Fibroblast of lung (primary cell): ENCODE measurements around the gene NNT. TPM values are rescaled to one million over a fixed set of nuclear protein-coding genes. Genes with fewer than 3 reads are reported as not detected.
"Not testable (repeated sequence)": the region's sequence is repeated elsewhere in the genome, so short reads cannot be mapped to it uniquely, and the experiment has no call there.

Experiments used
- DNase-seq, 2 donors: peaks; one replicate each; pipeline versions ENCODE4 v3.0.0 to v3.0.0-alpha.2; 2010; ENCODE audit warnings: low read depth in 2 of 2
- H2AFZ ChIP-seq: 2 replicates; pipeline ENCODE4 v1.5.1; 2012; ENCODE audit warnings: low read length, control low read depth, inconsistent platforms
- H3K27ac ChIP-seq: 2 replicates; pipeline ENCODE4 v1.5.1; 2011; ENCODE audit warnings: low read length, control low read depth; ENCODE audit not compliant: insufficient read depth
- H3K27me3 ChIP-seq: 2 replicates; pipeline ENCODE4 v1.5.1; 2011; ENCODE audit warnings: mild to moderate bottlenecking, low read length; ENCODE audit not compliant: control insufficient read depth, insufficient read depth
- H3K36me3 ChIP-seq: 2 replicates; pipeline ENCODE4 v1.5.1; 2011; ENCODE audit warnings: low read length; ENCODE audit not compliant: control insufficient read depth, insufficient read depth
- H3K4me1 ChIP-seq: 2 replicates; pipeline ENCODE4 v1.5.1; 2011; ENCODE audit warnings: low read length; ENCODE audit not compliant: control insufficient read depth, insufficient read depth; ENCODE audit errors: extremely low read depth
- H3K4me2 ChIP-seq: 2 replicates; pipeline ENCODE4 v1.5.1; 2011; ENCODE audit warnings: low read length, control low read depth; ENCODE audit not compliant: insufficient read depth; ENCODE audit errors: extremely low read depth
- H3K4me3 ChIP-seq, 4 experiments: fragments of 200-600 bp in 1 of 4; sonication (generic) in 1 of 4; replicated peaks in 1 of 4; 2 replicates each; pipeline ENCODE4 v1.5.1; 2011 to 2016; ENCODE audit warnings: low read length in 4 of 4, low read depth in 3 of 4, mild to moderate bottlenecking in 3 of 4, control low read depth in 2 of 4, inconsistent platforms in 1 of 4, mixed read lengths in 1 of 4; ENCODE audit not compliant: insufficient read depth in 1 of 4; ENCODE audit errors: control extremely low read depth in 1 of 4
- H3K79me2 ChIP-seq: 2 replicates; pipeline ENCODE4 v1.5.1; 2012; ENCODE audit warnings: mild to moderate bottlenecking, low read length, inconsistent platforms; ENCODE audit not compliant: control insufficient read depth, insufficient read depth
- H3K9ac ChIP-seq: 2 replicates; pipeline ENCODE4 v1.5.1; 2011; ENCODE audit warnings: mild to moderate bottlenecking, low read length, control low read depth; ENCODE audit not compliant: insufficient read depth
- H3K9me3 ChIP-seq: 2 replicates; pipeline ENCODE4 v1.5.1; 2012; ENCODE audit warnings: low read depth, low read length; ENCODE audit not compliant: control insufficient read depth, insufficient read depth
- H4K20me1 ChIP-seq: 2 replicates; pipeline ENCODE4 v1.5.1; 2011; ENCODE audit warnings: low read length; ENCODE audit not compliant: control insufficient read depth, insufficient read depth; ENCODE audit errors: extremely low read depth
- CTCF ChIP-seq, 2 donors: IDR thresholded peaks in 1 of 2; conservative IDR thresholded peaks in 1 of 2; 1 replicate in 1 of 2; 2 replicates in 1 of 2; pipeline ENCODE4 v1.5.1; 2011 to 2012; ENCODE audit warnings: low read length in 2 of 2, control low read depth in 1 of 2, inconsistent platforms in 1 of 2, low read depth in 1 of 2, mild to moderate bottlenecking in 1 of 2
- EZH2 ChIP-seq: IDR thresholded peaks from 2 replicates; pipeline ENCODE4 v1.5.1; 2012; ENCODE audit warnings: low read length, control low read depth, mild to moderate bottlenecking; ENCODE audit errors: missing control alignments
- polyA plus RNA-seq, 2 donors: library from polyadenylated mRNA; depleted of rRNA in 1 of 2; stranded (reverse) in 1 of 2; unstranded in 1 of 2; fragments of >200 nt; gene quantifications; 2 replicates each; pipeline ENCODE4 v1.2.1, GENCODE V29; 2011 to 2012; ENCODE audit warnings: missing spikeins in 1 of 2
- total RNA-seq: library from RNA; depleted of rRNA; stranded (reverse); fragments of >200 nt; gene quantifications from 2 replicates; pipeline ENCODE4 v1.2.1, GENCODE V29; 2014

The NNT gene
- total and polyA plus RNA-seq, 2 donors (not counting 1 experiment from before 2014, with no cell fraction given), result 65.7 to 115 TPM

GRCh38 chr5:43711496-43711895, 108.5 kb downstream of the NNT start:
- Histone ChIP-seq H3K27me3 (no peaks in the 10 kb centered on the region), H4K20me1 (no peaks in the 10 kb centered on the region), H3K36me3 (no peaks in the 10 kb centered on the region), H3K4me3 (no peak overlapping the region), H3K9ac (no peak overlapping the region), H3K4me1 (peaks cover 5% of the 10 kb centered on the region), H3K9me3 (no peaks in the 10 kb centered on the region), H2AFZ (no peak overlapping the region), H3K79me2 (no peaks in the 10 kb centered on the region), H3K27ac (no peak overlapping the region), H3K4me2 (no peak overlapping the region)
- no peak for TF ChIP-seq EZH2
- no peak for TF ChIP-seq CTCF (conservative IDR thresholded peaks at IDR 0.05 in 1 of 2, IDR thresholded peaks at IDR 0.05 in 1 of 2; ENCODE audit: low read depth in 1 of 2, low read length in 2 of 2)
- peak; percentile 11 to 77 for DNase-seq

GRCh38 chr5:43712081-43712480, 109.1 kb downstream of the NNT start:
- no peaks in the 10 kb centered on the region for H3K9me3 ChIP-seq
- H3K27me3 ChIP-seq, result no peaks in the 10 kb centered on the region
- no peak overlapping the region for H3K4me2 ChIP-seq
- H3K4me1 ChIP-seq, result peaks cover 5% of the 10 kb centered on the region
- H3K36me3 ChIP-seq, result no peaks in the 10 kb centered on the region
- peak in 1 of 2 donors; percentile 47 for DNase-seq
- H4K20me1 ChIP-seq, result no peaks in the 10 kb centered on the region
- H3K9ac ChIP-seq, result no peak overlapping the region
- H3K27ac ChIP-seq, result no peak overlapping the region
- no peak overlapping the region for H2AFZ ChIP-seq
- TF ChIP-seq CTCF (conservative IDR thresholded peaks at IDR 0.05 in 1 of 2, IDR thresholded peaks at IDR 0.05 in 1 of 2; ENCODE audit: low read depth in 1 of 2, low read length in 2 of 2), result no peak
- TF ChIP-seq EZH2, result no peak
- H3K79me2 ChIP-seq, result no peaks in the 10 kb centered on the region
- no peak overlapping the region for H3K4me3 ChIP-seq

GRCh38 chr5:43719783-43720182, 116.8 kb downstream of the NNT start:
- H3K9me3 ChIP-seq, H2AFZ ChIP-seq, H4K20me1 ChIP-seq, H3K79me2 ChIP-seq, H3K27me3 ChIP-seq, H3K4me3 ChIP-seq, H3K4me2 ChIP-seq, H3K27ac ChIP-seq, H3K36me3 ChIP-seq, H3K9ac ChIP-seq, DNase-seq, H3K4me1 ChIP-seq: not testable (repeated sequence)
